ENCODE results near the gene TXNRD2.

DNA sequence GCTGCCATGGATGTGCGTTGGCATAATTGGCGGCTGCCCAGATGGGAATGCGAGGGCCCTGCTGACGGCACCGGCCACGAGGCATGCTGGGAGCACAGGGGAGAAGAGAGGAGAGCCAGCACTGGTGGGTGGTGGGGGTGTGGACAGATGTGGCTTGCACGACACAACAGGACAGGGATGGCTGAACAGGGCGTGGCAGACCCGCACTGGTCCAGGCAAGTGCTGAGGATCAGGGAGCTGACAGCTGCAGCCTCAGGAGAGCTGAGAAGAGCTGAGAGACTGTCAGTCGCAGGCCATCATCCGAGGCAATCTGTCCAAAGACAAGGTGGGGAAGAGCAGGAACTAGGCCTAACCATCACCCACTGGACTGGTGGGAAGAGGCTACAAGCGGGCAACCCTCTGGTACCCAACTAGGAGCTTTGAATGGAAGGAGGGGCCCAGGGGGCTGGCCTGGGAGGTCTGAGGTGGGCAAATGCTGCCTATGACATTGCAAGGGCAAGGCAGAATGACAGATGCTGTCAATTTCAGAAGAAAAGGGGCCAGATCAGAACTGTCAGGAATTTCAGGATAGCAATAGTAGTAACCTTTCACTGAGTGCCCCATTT, 89.3 kb downstream of the TXNRD2 start:
- TF ChIP-seq, protein P1, sequence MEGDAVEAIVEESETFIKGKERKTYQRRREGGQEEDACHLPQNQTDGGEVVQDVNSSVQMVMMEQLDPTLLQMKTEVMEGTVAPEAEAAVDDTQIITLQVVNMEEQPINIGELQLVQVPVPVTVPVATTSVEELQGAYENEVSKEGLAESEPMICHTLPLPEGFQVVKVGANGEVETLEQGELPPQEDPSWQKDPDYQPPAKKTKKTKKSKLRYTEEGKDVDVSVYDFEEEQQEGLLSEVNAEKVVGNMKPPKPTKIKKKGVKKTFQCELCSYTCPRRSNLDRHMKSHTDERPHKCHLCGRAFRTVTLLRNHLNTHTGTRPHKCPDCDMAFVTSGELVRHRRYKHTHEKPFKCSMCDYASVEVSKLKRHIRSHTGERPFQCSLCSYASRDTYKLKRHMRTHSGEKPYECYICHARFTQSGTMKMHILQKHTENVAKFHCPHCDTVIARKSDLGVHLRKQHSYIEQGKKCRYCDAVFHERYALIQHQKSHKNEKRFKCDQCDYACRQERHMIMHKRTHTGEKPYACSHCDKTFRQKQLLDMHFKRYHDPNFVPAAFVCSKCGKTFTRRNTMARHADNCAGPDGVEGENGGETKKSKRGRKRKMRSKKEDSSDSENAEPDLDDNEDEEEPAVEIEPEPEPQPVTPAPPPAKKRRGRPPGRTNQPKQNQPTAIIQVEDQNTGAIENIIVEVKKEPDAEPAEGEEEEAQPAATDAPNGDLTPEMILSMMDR (IDR thresholded peaks at IDR 0.05): no peak
- no peak for TF ChIP-seq POLR2A (IDR thresholded peaks at IDR 0.05)

Measured in thyroid gland (tissue), 4 donors.